ENCODE results near the gene UFC1.

- TF ChIP-seq EZH2 (IDR thresholded peaks at IDR 0.05) (no peak), POLR2AphosphoS5 (IDR thresholded peaks at IDR 0.05; ENCODE audit: borderline replicate concordance, low read depth, low read length) (peak; percentile 87), FOXP2 (optimal IDR thresholded peaks at IDR 0.05; ENCODE audit: control extremely low read depth, extremely low read length, insufficient read depth) (peak; percentile 99)
Measured at GRCh38 chr1:161201836-161202712, 48.3 kb downstream of the UFC1 start, which contains the start of gene NDUFS2.

All from SK-N-MC (cell line).